GM18951 (cell line): ENCODE results near the gene NGFR.
"Not testable (repeated sequence)": the region's sequence is repeated elsewhere in the genome, so short reads cannot be mapped to it uniquely, and the experiment has no call there.

ENCODE experiments used
- POLR2A ChIP-seq: IDR thresholded peaks from 4 replicates; pipeline ENCODE4 v1.6.1; 2011; ENCODE audit warnings: mild to moderate bottlenecking; ENCODE audit not compliant: insufficient read length, insufficient read depth; ENCODE audit errors: extremely low read depth
- in situ Hi-C: fragments of 300-500 bp; cut with MboI; formaldehyde crosslinking; loops from one replicate; pipeline ENCODE4 v1.12.0; 2022; ENCODE audit warnings: low sequenced_read_pairs, mixed read lengths, inconsistent platforms; ENCODE audit not compliant: unreplicated experiment

The NGFR gene

DNA sequence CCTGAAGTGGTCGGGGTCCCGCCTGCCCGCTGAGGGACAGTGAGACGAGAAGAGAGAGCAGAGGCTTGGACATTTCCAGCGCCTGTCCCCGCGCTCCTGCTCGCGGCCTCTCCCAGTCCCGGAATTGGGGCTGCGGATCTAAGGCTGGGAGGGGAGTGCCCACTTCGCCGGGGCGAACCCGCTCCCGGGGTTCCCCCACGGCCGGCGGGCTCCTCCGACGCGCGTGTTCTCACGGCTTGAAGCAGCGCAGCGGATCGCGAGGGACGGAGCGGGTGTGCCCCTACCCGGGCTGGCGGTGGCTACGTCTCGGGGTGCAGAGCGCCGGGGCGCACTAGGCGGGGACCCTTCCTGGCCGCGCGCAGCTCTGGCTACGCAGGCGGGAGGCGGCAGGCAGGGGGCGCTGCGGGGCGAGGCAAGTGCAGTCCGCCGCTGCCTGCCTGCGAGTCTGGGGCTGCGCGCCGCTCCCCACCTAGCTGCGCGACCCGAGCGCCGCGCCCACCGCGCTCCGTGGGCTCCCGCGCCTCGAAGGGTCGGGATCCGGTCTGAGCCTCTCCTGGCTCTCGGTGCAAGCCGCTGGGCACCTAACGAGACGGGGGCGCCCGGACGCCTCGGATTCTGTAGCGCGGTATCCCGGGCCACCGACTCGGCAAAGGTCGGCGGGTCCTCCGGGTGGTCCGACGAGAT, 1.2 kb downstream of the NGFR start:
- in situ Hi-C loops = no loop called here
- TF ChIP-seq POLR2A = no peak

DNA sequence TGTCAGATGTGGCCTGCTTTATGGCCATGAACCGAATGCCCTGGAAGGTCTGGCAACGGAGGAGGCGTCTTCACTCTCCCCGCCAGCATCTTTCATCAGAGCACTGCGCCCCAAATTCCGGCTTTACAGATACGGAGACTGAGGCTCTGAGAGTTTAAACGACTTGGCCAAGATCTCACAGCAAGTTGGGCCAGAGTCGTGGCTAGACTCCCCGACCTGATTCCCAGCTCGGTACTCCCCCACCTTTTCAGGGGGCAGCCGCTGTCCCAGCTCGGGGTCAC, 1.7 kb downstream of the NGFR start:
- in situ Hi-C loops = no loop called here

DNA sequence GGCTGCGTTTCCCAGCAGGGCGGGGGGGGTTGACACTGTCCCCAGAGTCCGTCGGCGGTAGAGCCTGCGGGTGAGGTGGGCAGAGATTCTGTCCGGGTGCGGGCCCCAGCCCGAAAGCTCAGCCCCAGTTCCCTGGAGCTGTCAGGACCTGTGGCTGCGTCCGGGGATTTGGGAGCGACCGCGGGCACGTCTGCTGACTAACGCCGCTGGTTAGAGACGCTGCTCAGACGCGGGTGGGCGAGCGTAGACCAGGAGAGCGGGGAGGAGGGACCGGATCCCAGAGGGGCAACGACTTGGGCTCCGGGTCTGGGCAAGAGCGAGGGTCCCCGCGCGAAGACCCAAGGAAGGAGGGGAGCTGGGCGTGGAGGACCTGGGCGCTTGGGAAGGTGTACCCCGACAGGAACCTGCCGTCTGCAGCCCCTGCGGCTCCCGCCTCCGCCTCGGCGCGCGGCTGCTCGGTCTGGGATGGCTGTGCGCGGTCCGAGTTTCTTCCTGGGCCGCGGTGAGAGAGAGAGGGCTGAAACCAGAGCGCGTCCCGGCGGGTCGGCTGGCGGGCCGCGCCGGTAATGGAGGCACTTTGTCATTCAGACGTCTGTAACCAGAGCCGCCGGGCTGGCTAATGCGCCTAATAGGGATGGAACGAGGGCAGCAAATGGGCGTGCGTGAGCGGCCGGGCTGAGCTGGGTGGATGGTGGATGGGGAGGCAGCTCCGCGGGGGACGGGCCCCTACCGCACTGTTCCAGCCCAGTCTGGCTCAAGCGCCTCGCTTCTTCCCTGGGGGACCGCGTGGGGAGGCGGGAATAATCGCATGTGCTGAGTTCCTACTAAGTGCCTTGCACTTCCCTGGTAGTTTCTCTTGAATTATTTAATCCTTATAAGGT, 2.3 kb downstream of the NGFR start:
- in situ Hi-C loops = no loop called here
- no peak for TF ChIP-seq POLR2A

More for the DNA sequence above, 1.7 kb downstream of the NGFR start:
- TF ChIP-seq POLR2A = no peak

DNA sequence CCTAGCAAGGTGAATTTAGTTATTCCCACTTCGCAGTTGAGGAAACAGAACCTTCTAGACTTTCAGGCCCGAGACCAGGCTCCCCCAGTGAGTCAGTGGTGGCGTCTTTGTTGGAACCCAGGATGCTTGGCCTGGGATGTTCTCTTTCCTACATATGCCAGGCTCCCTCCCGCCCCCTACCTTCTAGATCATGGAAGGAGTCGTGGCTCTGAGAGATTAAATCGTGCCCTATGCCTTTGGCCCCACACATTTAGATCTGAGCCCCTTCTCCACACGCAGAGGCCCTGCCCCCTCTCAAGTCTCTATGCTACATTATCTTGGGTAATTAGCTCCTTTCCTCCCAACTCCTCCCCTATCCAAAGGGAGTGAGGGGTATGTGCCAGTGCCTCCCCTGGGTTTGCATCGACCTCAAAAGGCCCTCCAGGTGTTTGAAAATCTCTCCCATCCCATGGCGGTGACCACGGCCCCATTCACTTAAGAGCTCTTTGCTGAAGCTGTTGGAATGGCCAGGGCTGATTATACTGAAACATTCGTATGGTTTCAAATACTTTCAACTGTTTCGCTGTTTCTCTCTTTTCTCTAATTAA, 3.0 kb downstream of the NGFR start:
- in situ Hi-C loops = no loop called here
- no peak for TF ChIP-seq POLR2A

DNA sequence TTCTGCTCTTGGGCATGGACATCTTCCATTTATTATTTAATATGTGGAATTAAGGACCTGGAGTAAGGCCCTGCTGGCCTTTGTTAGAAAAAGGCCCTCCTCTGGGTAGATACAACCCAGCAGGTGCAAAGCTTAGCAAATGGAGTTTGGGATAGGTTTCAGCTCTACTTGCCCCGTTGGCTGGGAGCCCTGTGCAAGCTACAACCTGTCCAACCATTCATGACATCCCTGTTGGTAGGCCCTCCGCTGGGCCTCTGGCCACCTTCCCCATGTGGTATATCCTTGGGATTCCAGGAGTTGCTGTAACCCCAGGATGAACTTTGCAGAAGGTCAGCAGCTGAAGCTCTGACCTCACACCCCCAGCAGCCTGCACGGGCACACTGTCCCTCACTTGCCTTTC, 6.4 kb downstream of the NGFR start:
- in situ Hi-C loops = no loop called here
- TF ChIP-seq POLR2A = no peak

DNA sequence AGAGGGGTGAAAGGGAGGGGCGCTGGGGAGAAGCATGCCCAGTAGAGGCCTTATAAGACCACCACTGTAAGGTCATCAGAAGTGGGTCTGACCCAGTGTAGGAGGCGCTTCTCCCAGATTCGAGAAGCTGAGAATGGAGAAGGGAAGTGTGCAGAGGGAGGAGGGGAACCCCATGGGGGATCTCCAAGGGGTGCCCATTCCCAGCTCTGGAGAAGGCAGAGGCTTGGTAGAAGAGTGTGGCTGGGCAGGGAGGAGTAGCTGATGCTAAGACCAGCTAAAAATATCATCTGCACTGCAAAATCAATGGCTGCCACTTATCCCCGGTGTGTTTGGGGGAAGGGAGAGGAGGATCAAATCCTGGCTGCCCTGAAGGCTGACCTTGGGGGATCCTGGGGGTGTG, 7.2 kb downstream of the NGFR start:
- no peak for TF ChIP-seq POLR2A
- in situ Hi-C loops = no loop called here

DNA sequence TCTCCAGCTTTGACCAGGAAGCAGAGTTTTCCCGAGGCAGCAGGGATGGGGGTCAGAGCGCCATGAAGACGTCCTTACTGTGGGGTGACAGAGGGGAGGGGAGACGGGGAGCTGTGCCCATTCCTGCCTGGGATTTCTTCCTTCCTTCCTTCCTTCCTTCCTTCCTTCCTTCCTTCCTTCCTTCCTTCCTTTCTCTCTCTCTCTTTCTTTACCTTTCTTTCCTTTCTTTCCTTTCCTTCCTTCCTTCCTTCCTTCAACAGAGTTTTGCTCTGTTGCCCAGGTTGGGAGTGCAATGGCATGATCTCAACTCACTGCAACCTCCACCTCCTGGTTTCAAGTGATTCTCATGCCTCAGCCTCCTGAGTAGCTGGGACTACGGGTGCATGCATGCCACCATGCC, 7.6 kb downstream of the NGFR start:
- in situ Hi-C loops = not testable (repeated sequence)

DNA sequence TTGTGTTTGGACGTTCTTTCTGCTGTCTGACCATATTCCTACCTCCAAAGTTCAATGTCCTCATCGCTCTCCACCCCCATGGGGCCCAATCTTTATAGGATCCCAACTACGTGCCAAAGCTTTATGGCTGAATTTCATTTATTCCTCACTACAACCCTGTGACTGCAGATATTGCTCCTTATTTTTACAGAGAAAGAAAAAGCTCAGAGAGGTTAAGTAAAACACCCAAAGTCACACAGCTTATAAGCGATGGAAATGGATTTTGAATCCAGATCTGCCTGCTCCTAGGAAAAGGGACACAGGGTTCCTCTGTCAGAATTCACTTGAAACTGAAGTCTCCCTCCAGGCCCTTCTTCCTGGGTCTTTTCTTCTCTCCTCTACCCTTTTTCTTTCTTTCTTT, 9.3 kb downstream of the NGFR start:
- no peak for TF ChIP-seq POLR2A
- in situ Hi-C loops = no loop called here

DNA sequence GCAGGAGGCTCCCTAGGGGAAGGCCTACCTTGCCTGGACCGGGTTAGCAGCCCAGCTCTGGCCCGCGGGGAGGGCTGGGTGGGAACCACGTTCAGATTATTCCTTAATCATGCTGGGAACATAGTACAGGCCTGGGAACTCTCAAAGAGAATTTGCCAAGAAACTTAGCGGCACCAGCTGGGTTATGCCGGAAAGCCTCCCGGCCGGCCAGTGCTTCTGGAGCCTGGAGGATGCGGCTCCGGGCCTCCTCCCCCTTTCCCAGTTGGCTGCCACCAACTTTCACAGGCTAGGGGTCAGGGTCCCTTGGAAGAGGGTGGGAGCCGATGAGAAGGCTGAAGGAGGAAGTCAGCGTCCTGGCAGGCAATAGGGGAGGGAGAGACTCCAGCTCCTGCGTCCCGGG, 10.8 kb downstream of the NGFR start:
- in situ Hi-C loops = no loop called here
- TF ChIP-seq POLR2A = no peak

DNA sequence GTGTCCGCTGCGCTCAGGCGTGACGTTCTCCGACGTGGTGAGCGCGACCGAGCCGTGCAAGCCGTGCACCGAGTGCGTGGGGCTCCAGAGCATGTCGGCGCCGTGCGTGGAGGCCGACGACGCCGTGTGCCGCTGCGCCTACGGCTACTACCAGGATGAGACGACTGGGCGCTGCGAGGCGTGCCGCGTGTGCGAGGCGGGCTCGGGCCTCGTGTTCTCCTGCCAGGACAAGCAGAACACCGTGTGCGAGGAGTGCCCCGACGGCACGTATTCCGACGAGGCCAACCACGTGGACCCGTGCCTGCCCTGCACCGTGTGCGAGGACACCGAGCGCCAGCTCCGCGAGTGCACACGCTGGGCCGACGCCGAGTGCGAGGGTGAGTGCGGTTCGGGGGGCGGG, 11.2 kb downstream of the NGFR start:
- no peak for TF ChIP-seq POLR2A
- in situ Hi-C loops = no loop called here

DNA sequence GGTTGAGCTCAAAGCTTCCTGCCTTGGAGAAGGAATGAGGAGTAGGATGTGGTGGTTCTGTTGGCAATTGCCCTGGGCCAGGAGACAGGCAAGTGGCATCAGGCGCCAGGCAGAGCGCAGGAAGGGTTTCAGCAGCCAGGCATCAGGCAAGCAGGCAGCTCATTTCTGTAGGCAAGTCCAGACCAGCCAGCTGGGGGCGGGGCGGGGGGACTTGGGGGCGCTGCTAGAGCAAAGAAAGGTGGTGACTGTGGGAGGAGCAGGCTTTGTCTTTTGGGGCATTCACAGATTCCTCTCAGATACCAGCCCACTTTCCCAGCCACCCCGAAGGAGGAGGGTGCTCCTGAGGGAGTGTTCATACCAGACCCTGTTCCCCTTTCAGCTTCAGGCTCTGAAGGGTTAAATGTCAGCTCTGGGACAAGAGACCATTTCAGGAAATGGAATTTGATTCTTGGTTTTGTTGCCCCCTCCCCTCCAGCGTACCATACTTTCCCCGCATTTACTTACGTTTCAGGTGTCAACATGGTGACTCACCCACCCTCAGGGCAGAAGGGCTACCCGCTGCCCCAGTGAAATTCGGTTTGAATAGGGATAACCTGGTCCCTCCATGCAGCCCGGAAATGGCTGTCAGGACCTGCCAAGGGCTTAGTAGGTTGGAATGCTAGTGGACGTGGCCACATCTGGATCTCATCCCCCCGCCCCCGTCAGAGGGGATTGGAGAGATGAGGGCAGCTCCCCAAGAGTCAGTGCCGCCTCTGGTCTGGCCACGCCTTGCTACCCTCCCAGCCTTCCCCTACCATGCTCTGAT, 13.2 kb downstream of the NGFR start:
- no peak for TF ChIP-seq POLR2A

DNA sequence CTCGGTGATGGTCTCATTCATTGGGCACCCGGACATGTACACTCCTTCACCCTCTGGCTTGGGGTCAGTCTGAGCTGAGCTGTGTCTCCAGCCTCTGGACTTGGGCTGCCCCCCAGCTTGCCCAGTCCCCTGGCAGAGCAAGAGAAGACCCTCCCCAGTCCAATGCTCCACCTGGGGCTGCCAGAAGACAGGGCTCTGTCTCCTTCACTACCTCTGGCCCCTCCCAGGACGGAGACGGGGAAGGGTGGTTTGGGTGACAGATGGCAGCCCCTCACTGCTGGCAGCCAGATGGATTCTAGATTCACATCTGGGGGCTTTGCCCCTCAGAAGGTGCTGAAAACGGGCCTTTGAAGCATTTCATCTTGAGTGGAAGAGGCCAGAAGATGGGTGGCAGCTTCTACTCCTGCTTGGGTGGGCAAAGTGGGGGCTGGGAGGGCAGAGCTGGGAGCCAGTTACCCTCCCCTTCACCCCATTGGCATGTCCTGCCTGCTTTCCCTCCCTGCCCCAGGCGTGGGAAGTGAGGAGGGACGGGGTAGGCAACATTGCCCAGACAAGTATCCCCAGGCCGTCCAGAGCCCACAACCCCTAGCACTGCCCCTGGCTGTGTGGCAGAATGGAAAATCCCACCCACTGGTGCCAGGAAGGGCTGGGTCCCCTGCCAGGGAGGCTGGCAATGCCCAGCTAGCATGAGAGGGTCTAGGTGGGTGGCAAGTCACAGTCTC, 13.9 kb downstream of the NGFR start:
- in situ Hi-C loops = no loop called here
- TF ChIP-seq POLR2A = no peak

More for the DNA sequence above, 13.2 kb downstream of the NGFR start:
- in situ Hi-C loops = no loop called here

DNA sequence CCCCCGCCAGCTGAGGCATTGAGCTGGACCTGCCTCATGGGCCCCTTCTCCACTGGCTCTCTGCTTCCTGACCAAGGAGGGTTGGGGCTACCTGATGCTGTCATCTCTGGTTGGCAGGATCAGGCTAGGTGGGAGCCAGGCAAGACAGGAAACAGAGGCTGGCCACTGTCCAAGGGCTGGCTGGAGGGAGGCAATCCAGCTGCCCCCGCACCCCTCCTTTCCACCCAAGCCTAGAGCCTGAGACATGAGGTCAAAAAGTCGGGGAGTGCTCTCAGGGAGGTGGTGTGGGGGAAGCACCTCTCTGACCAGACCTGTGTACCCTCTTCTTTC, 14.5 kb downstream of the NGFR start:
- in situ Hi-C loops = no loop called here
- no peak for TF ChIP-seq POLR2A

DNA sequence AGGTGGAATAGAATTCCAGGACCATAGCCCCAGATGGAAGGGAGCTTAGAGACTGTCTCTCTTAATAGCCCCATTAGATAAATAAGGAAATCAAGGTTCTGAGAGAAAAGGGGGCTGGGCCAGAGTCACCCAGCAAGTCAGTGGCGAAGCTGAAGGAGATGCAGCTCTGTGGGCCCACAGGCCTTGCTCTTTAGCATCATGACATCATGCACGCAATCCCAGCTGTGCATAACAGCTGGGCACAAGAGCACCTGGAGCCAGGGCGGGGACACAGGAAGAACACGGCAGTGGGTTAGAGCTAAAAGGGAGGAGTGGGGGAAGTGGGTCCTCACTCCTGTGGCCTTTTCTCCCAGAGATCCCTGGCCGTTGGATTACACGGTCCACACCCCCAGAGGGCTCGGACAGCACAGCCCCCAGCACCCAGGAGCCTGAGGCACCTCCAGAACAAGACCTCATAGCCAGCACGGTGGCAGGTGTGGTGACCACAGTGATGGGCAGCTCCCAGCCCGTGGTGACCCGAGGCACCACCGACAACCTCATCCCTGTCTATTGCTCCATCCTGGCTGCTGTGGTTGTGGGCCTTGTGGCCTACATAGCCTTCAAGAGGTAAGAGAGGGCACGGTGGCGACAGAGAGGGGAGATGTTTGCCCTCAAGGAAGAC, 15.1 kb downstream of the NGFR start:
- in situ Hi-C loops = no loop called here

More for the DNA sequence above, 15.1 kb downstream of the NGFR start:
- TF ChIP-seq POLR2A = no peak
